H1 (cell line): ENCODE results near the gene STAT5A. TPM values are rescaled to one million over a fixed set of nuclear protein-coding genes. Genes with fewer than 3 reads are reported as not detected.

ENCODE experiments used
- CTCF ChIA-PET: fragments of 300-600 bp; sonication (Branson Sonifier 250); formaldehyde crosslinking; loops from one replicate; lab custom pipeline; 2021; ENCODE audit not compliant: partially characterized antibody; lab: Charles Lee
- POLR2A ChIA-PET: fragments of 300-600 bp; sonication (Branson Sonifier 250); formaldehyde crosslinking; loops from one replicate; lab custom pipeline; 2021; ENCODE audit warnings: inconsistent platforms; ENCODE audit not compliant: partially characterized antibody; lab: Charles Lee
- DNase-seq, 2 experiments: peaks; one replicate each; pipeline versions ENCODE4 v3.0.0 to v3.0.0-alpha.2; 2010 to 2022; ENCODE audit warnings: low spot score in 2 of 2, low read depth in 1 of 2, mixed read lengths in 1 of 2
- FAIRE-seq: peaks from 2 replicates; lab custom pipeline; 2011; peaks lifted over from hg19 to GRCh38; lab: Jason Lieb, UNC
- H2AFZ ChIP-seq: 2 replicates; pipeline ENCODE4 v1.8.1; 2012; ENCODE audit warnings: low read length, inconsistent platforms
- H2AK5ac ChIP-seq: 2 replicates; pipeline ENCODE4 v1.6.1; 2013; ENCODE audit warnings: low read depth, low read length
- H2BK120ac ChIP-seq: replicated peaks from 2 replicates; pipeline ENCODE3; 2013; ENCODE audit warnings: low read depth, low read length, inconsistent platforms
- H2BK12ac ChIP-seq: 2 replicates; pipeline ENCODE4 v1.6.1; 2013; ENCODE audit warnings: low read depth, low read length
- H2BK15ac ChIP-seq: 2 replicates; pipeline ENCODE4 v1.6.1; 2013; ENCODE audit warnings: low read length
- H2BK20ac ChIP-seq: 2 replicates; pipeline ENCODE4 v1.6.1; 2013; ENCODE audit warnings: low read length
- H2BK5ac ChIP-seq: 2 replicates; pipeline ENCODE4 v1.6.1; 2013; ENCODE audit warnings: low read depth, low read length
- H3K14ac ChIP-seq: 2 replicates; pipeline ENCODE4 v1.6.1; 2013; ENCODE audit warnings: inconsistent platforms; ENCODE audit not compliant: insufficient read length
- H3K18ac ChIP-seq: 2 replicates; pipeline ENCODE4 v1.6.1; 2013; ENCODE audit warnings: low read length; ENCODE audit errors: extremely low read depth
- H3K23ac ChIP-seq: 2 replicates; pipeline ENCODE4 v1.6.1; 2013; ENCODE audit warnings: inconsistent platforms; ENCODE audit not compliant: insufficient read length
- H3K23me2 ChIP-seq: 2 replicates; pipeline ENCODE4 v1.6.1; 2013; ENCODE audit warnings: low read depth, low read length
- H3K27ac ChIP-seq: 2 replicates; pipeline ENCODE4 v1.6.1; 2011; ENCODE audit warnings: low read depth, low read length, inconsistent platforms
- H3K27me3 ChIP-seq, 4 experiments: replicated peaks in 1 of 4; 1 replicate in 1 of 4; 2 replicates in 3 of 4; pipeline versions ENCODE4 v1.6.1 to v1.8.1; 2011 to 2013; ENCODE audit warnings: low read length in 3 of 4, mild to moderate bottlenecking in 3 of 4, inconsistent platforms in 2 of 4, mixed read lengths in 2 of 4, moderate library complexity in 1 of 4; ENCODE audit not compliant: control insufficient read depth in 3 of 4, insufficient read depth in 3 of 4; ENCODE audit errors: extremely low read depth in 1 of 4
- H3K36me3 ChIP-seq, 4 experiments: 2 replicates each; pipeline versions ENCODE4 v1.6.1 to v1.8.1; 2011 to 2013; ENCODE audit warnings: mild to moderate bottlenecking in 4 of 4, low read length in 3 of 4, moderate library complexity in 2 of 4, control low read depth in 1 of 4, inconsistent platforms in 1 of 4; ENCODE audit not compliant: insufficient read depth in 4 of 4, control insufficient read depth in 2 of 4
- H3K4ac ChIP-seq: replicated peaks from 2 replicates; pipeline ENCODE3; 2013; ENCODE audit warnings: low read length, low read depth, mixed read lengths, inconsistent platforms; ENCODE audit not compliant: insufficient read length
- H3K4me1 ChIP-seq, 4 experiments: replicated peaks in 1 of 4; 1 replicate in 1 of 4; 2 replicates in 3 of 4; pipeline versions ENCODE4 v1.6.1 to v1.8.1; 2011 to 2013; ENCODE audit warnings: low read length in 3 of 4, inconsistent platforms in 2 of 4, mixed read lengths in 1 of 4; ENCODE audit not compliant: insufficient read depth in 4 of 4, control insufficient read depth in 3 of 4
- H3K4me2 ChIP-seq, 2 experiments: 2 replicates each; pipeline versions ENCODE4 v1.6.1 to v1.8.1; 2011 to 2013; ENCODE audit warnings: low read depth in 2 of 2, low read length in 2 of 2, control low read depth in 1 of 2, inconsistent platforms in 1 of 2, mild to moderate bottlenecking in 1 of 2; ENCODE audit not compliant: insufficient read depth in 1 of 2
- H3K4me3 ChIP-seq, 4 experiments: fragments of 200-600, 300-600 bp in 1 of 4; sonication (generic), shearing (Covaris generic), sonication (Bioruptor Twin) in 1 of 4; 2 replicates each; pipeline versions ENCODE4 v1.5.1 to v1.8.1; 2011 to 2016; ENCODE audit warnings: low read length in 4 of 4, low read depth in 3 of 4, control low read depth in 2 of 4, inconsistent platforms in 2 of 4, mild to moderate bottlenecking in 2 of 4, mixed read lengths in 1 of 4, moderate library complexity in 1 of 4; ENCODE audit not compliant: insufficient read depth in 2 of 4; ENCODE audit errors: extremely low read depth in 1 of 4
- H3K56ac ChIP-seq: replicated peaks from 2 replicates; pipeline ENCODE3; 2013; ENCODE audit warnings: low read depth, mild to moderate bottlenecking, mixed read lengths, low read length, inconsistent platforms; ENCODE audit not compliant: insufficient read length
- H3K79me1 ChIP-seq: 2 replicates; pipeline ENCODE4 v1.6.1; 2013; ENCODE audit warnings: low read depth, low read length, control low read depth
- H3K79me2 ChIP-seq, 2 experiments: 2 replicates each; pipeline versions ENCODE4 v1.6.1 to v1.8.1; 2012 to 2013; ENCODE audit warnings: low read length in 2 of 2, mild to moderate bottlenecking in 2 of 2, inconsistent platforms in 1 of 2; ENCODE audit not compliant: insufficient read depth in 2 of 2, control insufficient read depth in 1 of 2
- H3K9ac ChIP-seq, 4 experiments: replicated peaks in 1 of 4; 1 replicate in 1 of 4; 2 replicates in 3 of 4; pipeline versions ENCODE4 v1.6.1 to v1.8.1; 2011 to 2013; ENCODE audit warnings: low read depth in 3 of 4, low read length in 3 of 4, control low read depth in 2 of 4, mild to moderate bottlenecking in 2 of 4, moderate library complexity in 2 of 4, inconsistent platforms in 1 of 4; ENCODE audit errors: extremely low read depth in 1 of 4
- H3K9me3 ChIP-seq, 2 experiments: 2 replicates each; pipeline versions ENCODE4 v1.6.1 to v1.8.1; 2012 to 2013; ENCODE audit warnings: mild to moderate bottlenecking in 2 of 2, moderate library complexity in 2 of 2, control low read depth in 1 of 2, inconsistent platforms in 1 of 2, low read depth in 1 of 2, low read length in 1 of 2, mixed read lengths in 1 of 2; ENCODE audit not compliant: insufficient read depth in 2 of 2
- H4K20me1 ChIP-seq, 2 experiments: replicated peaks in 1 of 2; 2 replicates each; pipeline versions ENCODE3 to v1.8.1; 2011 to 2013; ENCODE audit warnings: inconsistent platforms in 2 of 2, low read length in 2 of 2, mild to moderate bottlenecking in 1 of 2; ENCODE audit not compliant: insufficient read depth in 2 of 2, control insufficient read depth in 1 of 2
- H4K5ac ChIP-seq: 2 replicates; pipeline ENCODE4 v1.6.1; 2013; ENCODE audit warnings: low read length, low read depth, mixed read lengths, inconsistent platforms; ENCODE audit not compliant: insufficient read length
- H4K8ac ChIP-seq: 2 replicates; pipeline ENCODE4 v1.8.0; 2013; ENCODE audit warnings: mild to moderate bottlenecking, moderate library complexity, low read length, inconsistent platforms; ENCODE audit not compliant: insufficient read depth; ENCODE audit errors: extremely low read depth
- H4K91ac ChIP-seq: replicated peaks from 2 replicates; pipeline ENCODE3; 2013; ENCODE audit warnings: low read length, mixed read lengths, inconsistent platforms; ENCODE audit not compliant: insufficient read length
- ASH2L ChIP-seq: fragments of 200-600, 300-600 bp; sonication (generic); IDR thresholded peaks from one replicate; pipeline ENCODE4 v1.7.1; 2017; ENCODE audit warnings: low read length
- MAFK ChIP-seq: IDR thresholded peaks from 2 replicates; pipeline ENCODE4 v1.6.1; 2012; ENCODE audit warnings: low read depth, mild to moderate bottlenecking, improper control_type of control experiment, low read length
- SP4 ChIP-seq: IDR thresholded peaks from 2 replicates; pipeline ENCODE4 v1.6.1; 2012; ENCODE audit warnings: low read length, inconsistent platforms
- SUZ12 ChIP-seq: fragments of 200-600 bp; sonication (generic); IDR thresholded peaks from 2 replicates; pipeline ENCODE4 v1.6.1; 2012; ENCODE audit warnings: mild to moderate bottlenecking, inconsistent platforms, low read length, moderate library complexity, mixed read lengths
- ZNF274 ChIP-seq: IDR thresholded peaks from 2 replicates; pipeline ENCODE4 v1.7.0; 2012; ENCODE audit warnings: low read length, borderline replicate concordance; ENCODE audit errors: extremely low read depth
- WGBS, 2 experiments: shearing (Covaris generic) in 1 of 2; methylation state at CpG; one replicate each; pipeline versions ENCODE4 v1.1.6 to v1.1.7; 2013 to 2015; ENCODE audit warnings: low lambda C conversion rate in 2 of 2, mixed read lengths in 2 of 2, inconsistent platforms in 1 of 2, low coverage in 1 of 2, missing lambda C conversion rate in 1 of 2; ENCODE audit not compliant: insufficient replicate concordance in 2 of 2, insufficient coverage in 1 of 2, insufficient read length in 1 of 2; ENCODE audit errors: extremely low coverage in 1 of 2, missing lambda C conversion rate in 1 of 2; 5-methylcytosine and 5-hydroxymethylcytosine counted together
- polyA plus RNA-seq, 7 experiments: library from polyadenylated mRNA; depleted of rRNA in 3 of 7; stranded (reverse) in 5 of 7; unstranded in 2 of 7; fragments of >200 nt in 5 of 7; fragments of 200-250 nt in 2 of 7; gene quantifications; 1 replicate in 5 of 7; 2 replicates in 1 of 7; 4 replicates in 1 of 7; pipeline versions ENCODE4 v1.2.1 to v1.2.3, GENCODE V29; 2011 to 2013; ENCODE audit warnings: missing spikeins in 2 of 7, mixed read lengths in 2 of 7
- total RNA-seq: library from RNA; stranded (reverse); fragmentation: NEBNext Ultra II Directional; extraction: Animal tissue kit (Norgen Biotek cat#: 25700); gene quantifications from 2 replicates; pipeline ENCODE4 v1.2.1, GENCODE V29; 2021

STAT5A gene
- total and polyA plus RNA-seq, 2 of the 8 experiments (the other 6 are each of a cell fraction or from before 2014, with no cell fraction given) = 4.2 to 5.4 TPM

DNA sequence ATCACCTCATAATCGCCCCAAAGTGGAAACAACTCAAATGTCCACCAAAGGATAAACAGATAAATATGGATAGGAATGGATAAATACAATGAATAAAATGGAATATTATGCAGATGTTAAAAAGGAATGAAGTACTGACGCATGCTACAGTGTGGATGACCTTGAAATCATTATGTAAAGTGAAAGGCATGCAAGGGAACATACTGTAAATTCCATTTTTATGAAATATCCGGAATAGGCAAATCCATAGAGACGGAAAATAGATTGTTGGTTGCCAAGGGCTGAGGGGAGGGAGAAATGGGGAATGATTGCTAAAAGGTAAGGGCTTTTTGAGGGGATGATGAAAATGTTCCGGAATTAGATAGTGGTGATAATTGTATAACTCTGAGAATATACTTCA, 48.1 kb upstream of the STAT5A start:
- Histone ChIP-seq H3K14ac (no peak overlapping the region), H4K20me1 (peaks cover 0 to 2% of the 10 kb centered on the region in 2 experiments), H3K18ac (no peak overlapping the region), H3K9me3 (no peaks in the 10 kb centered on the region), H2BK15ac (no peak overlapping the region), H4K8ac (no peak overlapping the region), H3K56ac (no peak overlapping the region), H2AK5ac (no peak overlapping the region), H3K4me1 (no peaks in the 10 kb centered on the region; a peak in 1 of 7 replicates), H2BK120ac (no peak overlapping the region), H3K79me1 (peaks cover 4% of the 10 kb centered on the region; the same call in 1 of the 2 replicates), H3K36me3 (no peaks in the 10 kb centered on the region), H3K4me2 (no peak overlapping the region), H3K23me2 (peaks cover 1% of the 10 kb centered on the region; the same call in 1 of the 2 replicates), H3K27ac (no peak overlapping the region), H3K4ac (no peak overlapping the region), H2BK5ac (no peak overlapping the region), H2AFZ (no peak overlapping the region), H3K23ac (no peak overlapping the region), H3K27me3 (no peaks in the 10 kb centered on the region), H2BK12ac (no peak overlapping the region), H3K4me3 (no peak overlapping the region), H3K79me2 (peaks cover 0 to 24% of the 10 kb centered on the region in 2 experiments; a peak in 2 of 4 replicates), H4K91ac (no peak overlapping the region), H2BK20ac (no peak overlapping the region), H3K9ac (no peak overlapping the region), H4K5ac (no peak overlapping the region)
- no peak for FAIRE-seq
- TF ChIP-seq MAFK = no peak
- no peak for TF ChIP-seq SP4
- no peak for TF ChIP-seq ASH2L
- TF ChIP-seq SUZ12 = no peak
- TF ChIP-seq ZNF274 = no peak
- no peak for DNase-seq
- ChIA-PET POLR2A (no interaction called here), CTCF (interaction anchor here (1.1 to 7.8 kb wide), 2 partner anchors 17 to 162 kb away, joined by 4 to 56 read pairs; no protein-coding TSS in a partner anchor)
- WGBS, 2 experiments = 92% methylated on average over 5 of the region's 5 CpGs; no CpG with 5 or more reads in 1 of the 2 experiments
